ENCODE measurements around the gene CACNA1G. TPM values are rescaled to one million over a fixed set of nuclear protein-coding genes. Genes with fewer than 3 reads are reported as not detected.

Gene CACNA1G
- total RNA-seq, 1 donor from 2014 or later = 0.27 TPM

GRCh38 chr17:50565402-50566350, 5.2 kb downstream of the CACNA1G start:
- Histone ChIP-seq H3K4me2 (ENCODE audit: low read length) (no peak overlapping the region), H2AFZ (ENCODE audit: low read depth, low read length) (no peak overlapping the region)

GRCh38 chr17:50566886-50567285, 6.4 kb downstream of the CACNA1G start:
- no peaks in the 10 kb centered on the region for H3K4me1 ChIP-seq (ENCODE audit: insufficient read depth, low read length)
- H3K4me2 ChIP-seq (ENCODE audit: low read length) = no peak overlapping the region
- H3K9ac ChIP-seq (ENCODE audit: low read length) = no peak overlapping the region
- H3K4me1 Mint-ChIP-seq (ENCODE audit: low read depth, unreplicated experiment) = peaks cover 15% of the 10 kb centered on the region
- peaks cover 48% of the 10 kb centered on the region for H3K27me3 ChIP-seq (ENCODE audit: insufficient read depth, low read length)
- no peak for FAIRE-seq
- DNase-seq (ENCODE audit: low read depth) = no peak
- H2AFZ ChIP-seq (ENCODE audit: low read depth, low read length) = no peak overlapping the region
- H4K20me1 ChIP-seq (ENCODE audit: insufficient read depth, low read length) = no peaks in the 10 kb centered on the region
- H3K79me2 ChIP-seq (ENCODE audit: insufficient read depth, low read length) = no peaks in the 10 kb centered on the region
- no peak overlapping the region for H3K27ac ChIP-seq (ENCODE audit: low read depth, low read length)
- H3K4me3 Mint-ChIP-seq (ENCODE audit: unreplicated experiment) = no peak overlapping the region
- peaks cover 71% of the 10 kb centered on the region for H3K27me3 Mint-ChIP-seq (ENCODE audit: low read depth, unreplicated experiment)
- no peaks in the 10 kb centered on the region for H3K36me3 ChIP-seq (ENCODE audit: insufficient read depth, low read length)
- H3K36me3 Mint-ChIP-seq (ENCODE audit: low read depth, unreplicated experiment) = peaks cover 5% of the 10 kb centered on the region
- H3K9me3 ChIP-seq (ENCODE audit: insufficient read depth, low read depth, low read length) = no peaks in the 10 kb centered on the region
- no peak for TF ChIP-seq CTCF (IDR thresholded peaks at IDR 0.05; ENCODE audit: insufficient read depth, low read depth, low read length)
- H3K9me3 Mint-ChIP-seq (ENCODE audit: unreplicated experiment) = no peaks in the 10 kb centered on the region
- H3K27ac Mint-ChIP-seq (ENCODE audit: unreplicated experiment) = no peak overlapping the region
- H3K4me3 ChIP-seq (ENCODE audit: insufficient read depth, low read depth, low read length) = no peak overlapping the region

More at GRCh38 chr17:50565402-50566350, 5.2 kb downstream of the CACNA1G start:
- peaks cover 5% of the 10 kb centered on the region for H3K4me1 ChIP-seq (ENCODE audit: insufficient read depth, low read length)
- FAIRE-seq = no peak
- no peak overlapping the region for H3K27ac ChIP-seq (ENCODE audit: low read depth, low read length)
- H4K20me1 ChIP-seq (ENCODE audit: insufficient read depth, low read length) = no peaks in the 10 kb centered on the region
- no peaks in the 10 kb centered on the region for H3K79me2 ChIP-seq (ENCODE audit: insufficient read depth, low read length)
- H3K9me3 Mint-ChIP-seq (ENCODE audit: unreplicated experiment) = no peaks in the 10 kb centered on the region
- H3K27me3 Mint-ChIP-seq (ENCODE audit: low read depth, unreplicated experiment) = peaks cover 62% of the 10 kb centered on the region
- peaks cover 5% of the 10 kb centered on the region for H3K36me3 Mint-ChIP-seq (ENCODE audit: low read depth, unreplicated experiment)
- TF ChIP-seq EZH2 (IDR thresholded peaks at IDR 0.05; ENCODE audit: insufficient read depth, low read length) (peak; percentile 19), CTCF (IDR thresholded peaks at IDR 0.05; ENCODE audit: insufficient read depth, low read depth, low read length) (no peak)
- no peaks in the 10 kb centered on the region for H3K36me3 ChIP-seq (ENCODE audit: insufficient read depth, low read length)
- DNase-seq (ENCODE audit: low read depth) = no peak
- H3K4me1 Mint-ChIP-seq (ENCODE audit: low read depth, unreplicated experiment) = peaks cover 15% of the 10 kb centered on the region
- no peak overlapping the region for H3K9ac ChIP-seq (ENCODE audit: low read length)
- peak overlapping the region; percentile 23 for H3K27ac Mint-ChIP-seq (ENCODE audit: unreplicated experiment)
- H3K4me3 ChIP-seq (ENCODE audit: insufficient read depth, low read depth, low read length) = no peak overlapping the region
- no peak overlapping the region for H3K4me3 Mint-ChIP-seq (ENCODE audit: unreplicated experiment)
- H3K9me3 ChIP-seq (ENCODE audit: insufficient read depth, low read depth, low read length) = no peaks in the 10 kb centered on the region
- peaks cover 52% of the 10 kb centered on the region for H3K27me3 ChIP-seq (ENCODE audit: insufficient read depth, low read length)

GRCh38 chr17:50568659-50569058, 8.1 kb downstream of the CACNA1G start:
- Mint-ChIP-seq H3K9me3 (ENCODE audit: unreplicated experiment) (no peaks in the 10 kb centered on the region), H3K4me3 (ENCODE audit: unreplicated experiment) (no peak overlapping the region), H3K36me3 (ENCODE audit: low read depth, unreplicated experiment) (peaks cover 5% of the 10 kb centered on the region), H3K4me1 (ENCODE audit: low read depth, unreplicated experiment) (peaks cover 11% of the 10 kb centered on the region), H3K27ac (ENCODE audit: unreplicated experiment) (no peak overlapping the region), H3K27me3 (ENCODE audit: low read depth, unreplicated experiment) (peaks cover 62% of the 10 kb centered on the region)
- TF ChIP-seq EZH2 (IDR thresholded peaks at IDR 0.05; ENCODE audit: insufficient read depth, low read length) (no peak), CTCF (IDR thresholded peaks at IDR 0.05; ENCODE audit: insufficient read depth, low read depth, low read length) (no peak)
- Histone ChIP-seq H3K9ac (ENCODE audit: low read length) (no peak overlapping the region), H3K27ac (ENCODE audit: low read depth, low read length) (no peak overlapping the region), H3K9me3 (ENCODE audit: insufficient read depth, low read depth, low read length) (no peaks in the 10 kb centered on the region), H3K36me3 (ENCODE audit: insufficient read depth, low read length) (no peaks in the 10 kb centered on the region), H4K20me1 (ENCODE audit: insufficient read depth, low read length) (no peaks in the 10 kb centered on the region), H3K4me3 (ENCODE audit: insufficient read depth, low read depth, low read length) (no peak overlapping the region), H3K79me2 (ENCODE audit: insufficient read depth, low read length) (no peaks in the 10 kb centered on the region), H2AFZ (ENCODE audit: low read depth, low read length) (no peak overlapping the region), H3K27me3 (ENCODE audit: insufficient read depth, low read length) (peaks cover 31% of the 10 kb centered on the region), H3K4me1 (ENCODE audit: insufficient read depth, low read length) (no peaks in the 10 kb centered on the region), H3K4me2 (ENCODE audit: low read length) (no peak overlapping the region)
- FAIRE-seq (no peak), DNase-seq (ENCODE audit: low read depth) (no peak)
